Measurements from ENCODE around the gene TPD52L2. TPM values are rescaled to one million over a fixed set of nuclear protein-coding genes. Genes with fewer than 3 reads are reported as not detected.
A peak's percentile ranks its signal among the peaks of the same experiment; 100 is the strongest.

The TPD52L2 gene
- total and polyA plus RNA-seq, 8 donors, result 82.6 to 116 (median 87.0) TPM

DNA sequence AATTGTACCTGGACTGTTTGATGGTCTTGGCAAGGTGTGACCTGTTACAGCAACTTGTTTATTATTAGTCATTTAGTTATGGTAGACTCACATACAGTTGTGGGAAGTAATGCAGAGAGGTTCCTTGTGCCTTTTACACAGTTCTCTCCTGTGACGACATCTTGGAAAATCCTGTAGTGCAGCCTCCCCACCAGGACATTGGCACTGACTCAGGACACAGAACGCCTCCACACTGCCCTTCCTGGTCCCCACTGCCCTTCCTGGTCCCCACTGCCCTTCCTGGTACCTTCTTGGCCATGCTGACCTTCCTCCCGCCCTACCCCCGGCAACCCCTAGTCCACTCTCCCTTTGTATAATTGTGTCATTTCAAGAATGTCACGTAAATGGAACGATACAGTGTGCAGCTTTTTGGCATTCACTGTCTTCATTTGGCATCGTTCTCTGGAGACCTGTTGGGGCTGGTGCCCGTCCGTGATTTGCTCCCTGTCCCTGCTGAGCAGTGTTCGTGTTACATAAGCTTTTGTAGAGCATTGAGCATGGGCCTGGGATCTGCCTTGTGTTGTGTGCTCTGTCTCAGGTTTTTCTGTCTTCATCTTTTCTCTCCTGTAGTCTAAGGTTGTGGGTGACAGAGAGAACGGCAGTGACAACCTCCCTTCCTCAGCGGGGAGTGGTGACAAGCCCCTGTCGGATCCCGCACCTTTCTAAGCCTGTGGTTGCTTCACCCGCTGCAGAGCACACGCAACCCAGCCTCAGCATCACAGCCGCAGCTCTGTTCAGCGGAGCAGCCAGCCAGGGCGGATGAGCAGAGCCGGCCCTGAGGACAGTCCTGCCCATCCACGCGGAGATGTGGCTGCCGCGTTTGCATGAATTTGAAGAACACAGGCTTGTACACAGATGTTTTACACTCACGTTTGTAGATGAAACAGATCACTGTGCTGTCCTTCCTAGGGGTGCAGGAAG, 24.5 kb downstream of the TPD52L2 start:
- intact Hi-C loops (cut with DNase I), result no loop called here

DNA sequence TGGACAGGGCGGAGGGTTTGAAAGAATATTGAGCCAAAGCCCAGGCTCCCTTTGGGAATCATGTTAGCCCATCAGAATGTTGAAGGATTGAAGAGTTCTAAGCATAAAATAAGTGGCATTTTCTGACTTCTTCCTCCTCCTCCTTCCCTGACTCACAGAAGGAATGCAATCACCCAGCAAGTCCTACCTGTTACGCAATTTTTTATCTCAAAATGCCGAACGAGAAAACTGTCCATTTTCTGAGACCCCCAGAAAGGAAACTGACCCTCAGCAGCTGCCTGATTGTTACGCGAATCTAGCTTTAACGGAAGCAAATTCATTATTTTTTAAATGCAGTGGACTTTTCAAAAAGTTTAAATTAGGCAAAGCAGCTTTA, 25.1 kb downstream of the TPD52L2 start:
- H3K4me1 ChIP-seq, result peaks cover 4 to 44% of the 10 kb centered on the region in 2 donors
- no peak overlapping the region for H3K4me3 ChIP-seq
- H3K27ac ChIP-seq, result peak overlapping the region; percentile 3 to 57
- H3K27me3 ChIP-seq, result no peaks in the 10 kb centered on the region
- intact Hi-C loops (cut with DNase I), result no loop called here
- DNase-seq (no peak), ATAC-seq (no peak)
- H3K36me3 ChIP-seq, result peaks cover 0 to 78% of the 10 kb centered on the region in 2 donors
- no peaks in the 10 kb centered on the region for H3K9me3 ChIP-seq
- TF ChIP-seq, protein P1, sequence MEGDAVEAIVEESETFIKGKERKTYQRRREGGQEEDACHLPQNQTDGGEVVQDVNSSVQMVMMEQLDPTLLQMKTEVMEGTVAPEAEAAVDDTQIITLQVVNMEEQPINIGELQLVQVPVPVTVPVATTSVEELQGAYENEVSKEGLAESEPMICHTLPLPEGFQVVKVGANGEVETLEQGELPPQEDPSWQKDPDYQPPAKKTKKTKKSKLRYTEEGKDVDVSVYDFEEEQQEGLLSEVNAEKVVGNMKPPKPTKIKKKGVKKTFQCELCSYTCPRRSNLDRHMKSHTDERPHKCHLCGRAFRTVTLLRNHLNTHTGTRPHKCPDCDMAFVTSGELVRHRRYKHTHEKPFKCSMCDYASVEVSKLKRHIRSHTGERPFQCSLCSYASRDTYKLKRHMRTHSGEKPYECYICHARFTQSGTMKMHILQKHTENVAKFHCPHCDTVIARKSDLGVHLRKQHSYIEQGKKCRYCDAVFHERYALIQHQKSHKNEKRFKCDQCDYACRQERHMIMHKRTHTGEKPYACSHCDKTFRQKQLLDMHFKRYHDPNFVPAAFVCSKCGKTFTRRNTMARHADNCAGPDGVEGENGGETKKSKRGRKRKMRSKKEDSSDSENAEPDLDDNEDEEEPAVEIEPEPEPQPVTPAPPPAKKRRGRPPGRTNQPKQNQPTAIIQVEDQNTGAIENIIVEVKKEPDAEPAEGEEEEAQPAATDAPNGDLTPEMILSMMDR (IDR thresholded peaks at IDR 0.05), result no peak

More for the DNA sequence above, 24.5 kb downstream of the TPD52L2 start:
- no peaks in the 10 kb centered on the region for H3K9me3 ChIP-seq
- no peak overlapping the region for H3K4me3 ChIP-seq
- H3K27me3 ChIP-seq, result no peaks in the 10 kb centered on the region
- H3K27ac ChIP-seq, result peak overlapping the region in 1 of 2 donors; percentile 57
- TF ChIP-seq, protein P1 (IDR thresholded peaks at IDR 0.05), result no peak
- H3K36me3 ChIP-seq, result peaks cover 0 to 84% of the 10 kb centered on the region in 2 donors
- no peak for ATAC-seq
- H3K4me1 ChIP-seq, result peaks cover 4 to 44% of the 10 kb centered on the region in 2 donors
- DNase-seq, result no peak

DNA sequence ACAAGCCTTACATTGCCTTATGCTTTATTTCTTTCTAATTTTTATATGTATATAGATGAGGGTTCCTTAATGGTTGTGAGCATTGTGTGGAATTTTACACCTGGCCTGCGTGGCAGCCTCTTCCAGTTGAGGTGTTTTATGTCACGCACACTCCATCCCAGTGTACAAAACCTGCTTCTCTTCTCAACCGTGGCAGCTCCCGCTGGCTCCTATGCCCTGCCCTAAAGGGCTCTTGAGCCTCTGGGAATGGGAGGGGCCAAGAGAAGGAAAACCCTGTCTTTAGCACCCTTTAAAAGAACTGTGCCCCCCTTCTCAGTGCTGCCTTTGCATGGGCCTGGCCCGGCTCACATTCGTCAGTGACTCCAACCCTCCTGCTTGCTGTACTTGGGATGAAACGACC, 25.5 kb downstream of the TPD52L2 start:
- Histone ChIP-seq H3K27me3 (no peaks in the 10 kb centered on the region), H3K4me1 (peaks cover 4 to 41% of the 10 kb centered on the region in 2 donors), H3K9me3 (no peaks in the 10 kb centered on the region), H3K27ac (peak overlapping the region; percentile 3 to 57), H3K36me3 (peaks cover 0 to 73% of the 10 kb centered on the region in 2 donors), H3K4me3 (no peak overlapping the region)
- intact Hi-C loops (cut with DNase I), result no loop called here
- ATAC-seq (peak; percentile 29), DNase-seq (no peak)
- TF ChIP-seq, protein P1 (IDR thresholded peaks at IDR 0.05), result no peak

DNA sequence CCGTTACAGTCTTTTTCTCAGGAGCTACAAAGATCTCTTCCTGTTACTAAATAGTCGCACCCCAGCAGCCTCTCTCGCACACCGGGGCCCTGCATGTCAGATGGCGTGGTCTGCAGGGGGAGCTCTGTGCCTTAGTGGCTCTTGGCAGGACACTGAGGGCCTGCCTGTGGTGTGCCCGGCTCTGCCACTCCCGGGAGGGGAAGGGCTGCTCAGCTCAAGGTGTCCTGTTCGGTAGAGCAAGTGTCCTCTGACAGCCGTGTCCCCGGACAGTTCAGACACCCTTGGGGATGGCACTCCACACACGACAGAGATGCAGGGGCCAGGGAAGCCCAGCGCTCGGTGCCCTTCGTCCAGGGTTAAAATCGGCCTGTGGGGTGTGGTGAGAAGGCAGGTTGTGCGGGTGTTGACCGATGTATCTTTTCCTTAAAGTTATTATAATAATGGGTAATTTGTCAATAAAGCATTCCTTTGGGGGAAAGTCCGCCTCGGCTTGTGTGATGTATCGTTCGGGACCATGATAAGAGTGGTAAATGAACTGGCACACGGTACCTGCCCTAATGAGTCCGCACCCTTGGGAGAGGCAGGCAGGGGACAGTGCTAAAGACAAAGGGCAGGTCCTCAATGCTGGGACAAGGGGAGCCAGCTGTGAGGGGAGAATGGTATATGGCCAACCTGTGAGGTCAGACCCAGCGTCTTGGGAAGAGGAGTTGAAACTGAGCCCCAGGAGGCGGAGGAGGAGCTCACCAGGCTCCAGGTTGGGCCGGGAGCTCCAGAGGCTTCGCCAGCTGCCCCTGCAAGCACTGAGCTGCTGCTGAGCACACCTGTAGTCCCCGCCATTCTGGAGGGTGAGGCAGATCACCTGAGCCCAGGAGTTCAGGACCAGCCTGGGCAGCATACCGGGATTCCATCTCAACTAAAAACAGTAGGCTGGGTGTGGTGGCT, 26.3 kb downstream of the TPD52L2 start:
- Histone ChIP-seq H3K4me3 (no peak overlapping the region), H3K27me3 (no peaks in the 10 kb centered on the region), H3K27ac (peak overlapping the region; percentile 3 to 57), H3K4me1 (peaks cover 8 to 45% of the 10 kb centered on the region in 2 donors), H3K36me3 (peaks cover 0 to 66% of the 10 kb centered on the region in 2 donors), H3K9me3 (no peaks in the 10 kb centered on the region)
- TF ChIP-seq, protein P1 (IDR thresholded peaks at IDR 0.05), result no peak
- intact Hi-C loops (cut with DNase I), result no loop called here
- ATAC-seq (no peak), DNase-seq (no peak)
